Neutrophil (primary cell): ENCODE data around the gene FLOT1.

Experiments
- H3K27ac ChIP-seq: fragments of 200-600 bp; sonication (generic); 2 replicates; pipeline ENCODE4 v1.5.1; 2016; ENCODE audit warnings: mild to moderate bottlenecking, moderate library complexity
- H3K27me3 ChIP-seq: fragments of 200-600 bp; sonication (generic); 2 replicates; pipeline ENCODE4 v1.6.0; 2016; ENCODE audit warnings: mild to moderate bottlenecking
- H3K36me3 ChIP-seq: fragments of 200-600 bp; sonication (generic); 2 replicates; pipeline ENCODE4 v1.5.1; 2017
- H3K4me1 ChIP-seq, 2 experiments: fragments of 200-600 bp in 1 of 2; sonication (generic) in 1 of 2; 1 replicate in 1 of 2; 2 replicates in 1 of 2; pipeline versions ENCODE4 v1.5.1 to v1.6.1; 2013 to 2016; ENCODE audit warnings: low read depth in 1 of 2, low read length in 1 of 2, mild to moderate bottlenecking in 1 of 2, moderate library complexity in 1 of 2; ENCODE audit not compliant: control insufficient read depth in 1 of 2, insufficient read depth in 1 of 2
- H3K4me3 ChIP-seq, 2 experiments: fragments of 200-600 bp in 1 of 2; sonication (generic) in 1 of 2; 1 replicate in 1 of 2; 2 replicates in 1 of 2; pipeline ENCODE4 v1.5.1; 2013 to 2016; ENCODE audit warnings: low read depth in 1 of 2, low read length in 1 of 2, mild to moderate bottlenecking in 1 of 2, moderate library complexity in 1 of 2
- H3K9me3 ChIP-seq: fragments of 200-600 bp; sonication (generic); 2 replicates; pipeline ENCODE4 v1.5.1; 2016
- CTCF ChIP-seq: fragments of 200-600 bp; sonication (generic); IDR thresholded peaks from 2 replicates; pipeline ENCODE4 v1.5.1; 2016; ENCODE audit warnings: antibody characterized with exemption

Gene FLOT1

GRCh38 chr6:30678964-30679726 lies 63.3 kb downstream of the FLOT1 start:
- peaks cover 67% of the 10 kb centered on the region for H3K36me3 ChIP-seq
- H3K27ac ChIP-seq, result peak overlapping the region; percentile 95
- no peaks in the 10 kb centered on the region for H3K9me3 ChIP-seq
- peak overlapping the region; percentile 95 to 100 for H3K4me3 ChIP-seq
- peaks cover 37 to 53% of the 10 kb centered on the region in 2 experiments for H3K4me1 ChIP-seq
- peak; percentile 92 for TF ChIP-seq CTCF
- no peaks in the 10 kb centered on the region for H3K27me3 ChIP-seq
